ENCODE results near the gene GNAS-AS1.

- 0 out of 2 replicates have a peak, but pooled peaks have one; percentile 28 for TF ChIP-seq POLR2A (IDR thresholded peaks at IDR 0.05; ENCODE audit: low read depth, low read length)
- TF ChIP-seq TAF1 (IDR thresholded peaks at IDR 0.05; ENCODE audit: low read depth, low read length): no peak
- no peak for TF ChIP-seq POLR2AphosphoS5 (IDR thresholded peaks at IDR 0.05; ENCODE audit: low read depth, low read length)
- no peak for TF ChIP-seq SPI1 (IDR thresholded peaks at IDR 0.05; ENCODE audit: low read depth, low read length)
- TF ChIP-seq POU2F2 (IDR thresholded peaks at IDR 0.05; ENCODE audit: low read depth, low read length): 0 out of 2 replicates have a peak, but pooled peaks have one; percentile 22
- no peak for TF ChIP-seq PAX5 (IDR thresholded peaks at IDR 0.05; ENCODE audit: insufficient read depth, low read length, severe bottlenecking)
Observed at GRCh38 chr20:58850693-58851174, at the start of gene GNAS-AS1.
